Amygdala (tissue), 56 donors: ENCODE measurements around the gene MAP2K2.
A peak's percentile ranks its signal among the peaks of the same experiment; 100 is the strongest.

ENCODE experiments used
- DNase-seq, 56 donors: peaks; one replicate each; lab custom pipeline; 2025; lab: John Stamatoyannopoulos, UW

Gene MAP2K2

GRCh38 chr19:4083677-4084546 lies 40.0 kb downstream of the MAP2K2 start:
- peak in 1 of 56 donors; percentile 24 for DNase-seq

DNA sequence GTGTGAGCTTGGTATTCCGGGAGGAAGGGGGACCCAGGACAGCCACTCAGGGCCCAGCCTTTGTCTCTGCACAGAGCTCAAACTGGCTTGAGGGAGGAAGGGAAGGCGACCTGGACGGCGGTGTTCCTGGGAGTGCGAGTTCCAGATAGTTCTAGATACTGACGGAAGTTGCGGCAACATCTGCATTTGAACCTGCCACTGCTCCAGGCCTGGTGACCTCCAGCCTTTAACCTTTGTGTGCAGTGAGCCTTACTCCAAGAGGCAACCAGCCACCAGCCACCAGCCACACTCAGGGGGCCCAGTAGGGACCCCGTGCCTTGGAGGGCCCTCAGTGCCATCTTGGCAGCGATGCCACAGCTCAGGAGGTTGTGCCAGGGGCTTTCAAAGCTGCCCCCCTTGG lies 41.8 kb downstream of the MAP2K2 start:
- DNase-seq: no peak

DNA sequence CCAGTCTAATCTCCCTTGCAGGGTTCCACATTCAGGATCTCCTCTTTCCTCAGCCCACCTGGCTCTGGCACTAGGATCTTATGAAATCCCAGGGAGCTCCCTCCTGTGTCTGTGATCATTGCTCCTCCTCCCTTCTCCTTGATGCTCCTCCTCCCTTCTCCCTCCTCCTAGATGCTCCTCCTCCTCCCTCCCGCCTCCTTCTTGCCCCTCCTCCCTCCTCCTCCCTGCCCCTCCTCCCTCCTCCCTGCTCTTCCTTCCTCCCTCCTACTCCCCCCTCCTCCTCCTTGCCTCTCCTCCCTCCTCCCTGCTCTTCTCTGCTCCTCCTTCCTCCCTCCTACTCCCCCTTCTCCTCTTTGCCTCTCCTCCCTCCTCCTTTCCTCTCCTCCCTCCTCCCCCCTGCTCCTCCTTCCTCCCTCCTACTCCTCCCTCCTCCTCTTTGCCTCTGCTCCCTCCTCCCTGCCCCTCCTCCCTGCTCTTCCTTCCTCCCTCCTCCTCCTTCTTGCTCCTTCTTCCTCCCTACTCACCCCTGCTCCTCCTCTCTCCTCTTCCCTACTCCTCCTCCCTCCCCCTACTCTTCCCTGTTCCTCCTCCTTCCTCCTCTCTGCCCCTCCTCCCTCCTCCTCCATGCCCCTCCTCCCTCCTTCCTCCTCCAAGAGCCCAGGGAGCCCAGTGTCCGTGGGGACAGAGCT lies 42.3 kb downstream of the MAP2K2 start:
- DNase-seq: peak in 1 of 56 donors; percentile 46

- no peak for DNase-seq
Measured at GRCh38 chr19:4080473-4080872, 43.4 kb downstream of the MAP2K2 start.

- DNase-seq: peak in 8 of 56 donors; percentile 15 to 38 (median 26)
Measured at GRCh38 chr19:4077800-4078684, 45.9 kb downstream of the MAP2K2 start.

GRCh38 chr19:4077007-4077374 lies 46.9 kb downstream of the MAP2K2 start:
- no peak for DNase-seq

GRCh38 chr19:4075373-4075772 lies 48.5 kb downstream of the MAP2K2 start:
- DNase-seq: no peak

DNA sequence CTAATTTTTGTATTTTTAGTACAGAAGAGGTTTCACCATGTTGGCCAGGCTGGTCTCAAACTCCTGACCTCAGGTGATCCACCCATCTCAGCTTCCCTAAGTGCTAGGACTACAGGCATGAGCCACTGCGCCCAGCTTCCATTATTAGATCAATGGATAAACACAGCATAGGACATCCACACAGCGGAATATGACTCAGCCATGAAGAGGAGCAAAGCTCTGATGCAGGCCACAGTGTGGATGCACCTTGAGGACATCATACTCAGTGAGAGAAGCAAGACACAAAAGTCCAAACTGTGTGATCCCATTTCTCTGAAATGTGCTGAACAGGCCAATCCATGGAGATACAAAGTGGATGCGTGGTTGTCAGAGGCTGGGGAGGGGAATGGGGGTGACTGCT lies 52.3 kb downstream of the MAP2K2 start:
- DNase-seq: no peak

DNA sequence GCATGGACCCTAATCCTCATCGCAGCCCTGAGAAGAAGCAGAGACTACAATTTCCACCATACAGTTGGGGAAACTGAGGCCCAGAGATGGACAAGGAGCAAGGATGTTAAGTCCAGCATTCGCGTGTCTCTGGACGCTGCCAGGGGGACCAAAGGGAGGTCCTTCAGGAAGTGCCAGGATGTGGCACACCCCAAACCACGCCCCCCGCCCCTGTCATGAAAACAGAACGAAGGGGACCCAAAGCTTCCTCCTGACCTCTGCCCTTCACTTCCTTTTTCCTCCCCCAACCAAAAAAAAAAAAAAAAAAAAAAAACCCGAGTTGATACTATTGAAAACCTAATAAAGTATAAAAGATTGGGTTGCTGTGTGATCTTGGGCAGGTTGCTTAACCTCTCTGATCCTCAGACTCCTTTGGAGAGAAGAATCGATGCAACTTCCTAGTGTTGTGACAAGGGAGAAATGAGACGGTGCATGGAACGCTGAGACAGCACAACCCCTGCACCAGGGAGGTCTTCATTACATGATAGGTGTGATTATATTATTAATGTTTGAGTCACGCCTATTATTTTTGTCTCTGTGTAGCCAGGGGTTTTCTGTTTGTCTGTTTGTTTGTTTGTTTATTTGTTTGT lies 54.5 kb downstream of the MAP2K2 start:
- DNase-seq: peak in 1 of 56 donors; percentile 10

DNA sequence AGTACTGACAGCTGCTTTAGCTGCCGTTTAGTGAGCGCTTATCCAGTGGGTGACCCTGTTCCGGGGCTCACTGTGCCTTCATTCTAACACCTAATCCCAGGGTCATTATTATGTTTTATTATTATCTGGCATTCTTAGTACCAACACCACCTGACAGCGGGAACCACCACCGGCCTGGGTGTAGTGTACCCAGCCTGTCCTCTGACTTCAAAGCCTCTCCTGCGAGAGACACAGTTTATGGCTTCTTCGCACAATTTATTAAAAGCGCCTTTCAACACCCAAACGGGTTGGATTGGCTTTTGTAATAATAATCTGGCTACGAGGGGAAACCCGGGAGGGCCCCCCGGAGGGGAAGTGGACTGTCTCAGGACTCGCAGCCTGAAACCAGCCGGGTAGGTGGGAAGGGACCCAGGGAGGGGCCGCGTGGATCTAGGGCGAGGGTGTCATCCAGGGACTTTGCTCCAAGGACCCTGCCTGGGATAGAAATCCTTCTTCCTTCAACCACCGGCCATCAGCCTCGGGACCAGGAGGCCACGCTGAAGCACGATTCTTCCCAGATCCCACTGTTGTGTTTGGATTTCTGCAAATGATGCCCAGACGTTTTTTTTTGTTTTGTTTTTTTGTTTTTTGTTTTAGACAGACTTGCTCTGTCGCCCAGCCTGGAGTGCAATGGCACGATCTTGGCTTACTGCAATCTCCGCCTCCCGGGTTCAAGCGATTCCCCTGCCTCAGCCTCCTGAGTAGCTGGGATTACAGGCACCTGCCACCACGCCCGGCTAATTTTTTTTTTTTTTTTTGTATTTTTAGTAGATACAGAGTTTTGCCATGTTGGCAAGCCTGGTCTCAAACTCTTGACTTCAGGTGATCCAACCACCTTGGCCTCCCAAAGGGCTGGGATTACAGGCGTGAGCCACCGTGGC lies 55.6 kb downstream of the MAP2K2 start:
- DNase-seq: peak in 2 of 56 donors; percentile 28 to 41

DNA sequence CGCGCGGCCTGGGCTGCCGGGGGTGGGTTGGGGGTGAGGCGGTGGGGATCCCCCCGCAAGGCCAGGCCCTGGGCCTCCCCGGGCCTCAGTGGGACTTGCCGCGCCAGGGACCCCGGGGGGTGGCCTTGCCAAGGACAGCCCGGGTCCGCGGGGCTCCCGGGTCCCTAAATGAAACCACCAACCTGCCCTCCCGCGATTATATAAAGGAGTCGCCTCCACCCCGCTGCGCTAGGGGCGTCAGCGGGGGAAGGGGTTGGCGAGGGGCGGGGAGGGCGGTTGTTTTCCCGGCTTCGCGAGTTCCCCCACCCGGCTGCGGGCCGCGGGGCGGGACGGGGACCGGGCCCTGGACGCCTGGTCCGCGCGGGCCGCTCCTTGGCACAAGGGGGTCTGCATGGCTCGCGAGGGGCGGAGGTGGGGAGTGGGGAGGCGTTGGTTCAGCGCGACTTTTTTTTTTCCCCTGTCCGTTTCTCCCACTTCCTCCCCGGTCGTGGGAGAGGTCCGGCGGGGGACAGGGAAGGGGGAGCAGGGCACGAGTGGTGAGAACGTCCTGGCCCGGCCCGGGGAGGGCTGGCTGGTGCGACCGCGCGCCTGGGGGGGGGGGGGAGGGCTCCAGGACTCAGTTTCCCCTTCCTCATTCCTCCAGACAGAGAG lies 56.4 kb downstream of the MAP2K2 start:
- peak in 11 of 56 donors; percentile 18 to 64 (median 55) for DNase-seq

- peak in 51 of 56 donors; percentile 16 to 81 (median 59) for DNase-seq
Measured at GRCh38 chr19:4066682-4067395, 57.1 kb downstream of the MAP2K2 start, which contains the start of gene ZBTB7A. Gene ZBTB7A, minus strand, starts transcription at chr19:4066899. Its CDS starts 11,667 bp downstream, at chr19:4055232.

- peak in 15 of 56 donors; percentile 59 to 86 (median 76) for DNase-seq
Measured at GRCh38 chr19:4066176-4066606, 57.7 kb downstream of the MAP2K2 start.

GRCh38 chr19:4065430-4066175 lies 58.3 kb downstream of the MAP2K2 start:
- peak in 55 of 56 donors; percentile 55 to 99 (median 94) for DNase-seq

- DNase-seq: peak in 43 of 56 donors; percentile 19 to 82 (median 54)
Measured at GRCh38 chr19:4064496-4065260, 59.2 kb downstream of the MAP2K2 start.

DNA sequence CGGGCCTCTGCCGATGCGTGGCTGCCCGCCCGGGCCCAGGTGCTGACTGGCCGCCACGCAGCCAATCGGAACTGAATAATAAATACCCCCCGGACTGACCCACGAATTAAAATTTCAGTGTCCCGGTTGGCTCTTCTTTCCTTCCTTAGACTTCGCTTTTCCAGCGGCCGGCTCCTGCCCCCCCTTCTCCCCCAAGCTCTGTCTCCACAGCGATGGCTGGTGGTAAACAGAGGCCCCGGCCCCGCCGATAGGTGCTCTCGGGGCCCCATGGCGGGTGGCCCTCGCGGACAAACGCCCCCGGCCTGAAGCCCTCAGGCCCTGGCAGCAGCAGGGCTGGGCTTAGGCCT lies 59.8 kb downstream of the MAP2K2 start:
- DNase-seq: peak in 17 of 56 donors; percentile 20 to 59 (median 43)
